ENCODE results near the gene CACNA1D.
A peak's percentile ranks its signal among the peaks of the same experiment; 100 is the strongest.

Gene CACNA1D

DNA sequence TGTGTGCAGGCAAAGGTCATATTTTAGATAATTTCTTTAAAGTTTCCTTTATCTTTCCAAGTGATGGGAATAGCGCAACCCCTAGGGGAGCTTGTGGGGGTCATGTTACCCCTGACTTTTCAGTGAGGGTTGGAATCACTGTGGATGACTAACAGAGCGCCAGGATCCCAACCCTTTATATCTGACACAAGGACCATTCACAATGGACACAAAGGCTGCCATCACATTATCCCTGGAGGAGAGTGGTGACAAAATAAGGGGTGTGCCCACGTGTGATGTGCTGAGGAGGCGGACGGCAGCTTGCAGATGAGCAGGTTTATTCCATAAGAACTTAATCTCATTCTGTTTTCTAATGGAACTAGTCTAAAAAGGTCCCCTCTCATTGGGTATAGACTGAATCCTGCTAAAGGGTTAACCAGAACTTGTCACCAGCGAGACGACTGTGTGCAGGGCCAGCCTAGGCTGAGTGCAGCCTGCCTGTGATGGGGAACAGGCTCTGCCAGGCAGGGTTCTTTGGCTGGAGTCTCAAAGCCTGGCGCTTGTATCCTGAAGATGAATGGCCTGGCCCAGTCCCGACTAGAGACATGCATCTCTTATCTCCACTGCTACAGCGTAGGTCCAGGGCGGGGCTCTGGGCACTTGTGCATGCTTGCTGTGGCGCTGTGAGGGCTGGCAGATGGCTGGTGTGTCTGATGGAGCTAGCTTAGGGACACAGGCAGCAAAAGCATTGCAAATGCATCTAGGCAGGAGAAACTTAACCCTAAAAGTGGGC lies 301.6 kb downstream of the CACNA1D start:
- no peak for DNase-seq

DNA sequence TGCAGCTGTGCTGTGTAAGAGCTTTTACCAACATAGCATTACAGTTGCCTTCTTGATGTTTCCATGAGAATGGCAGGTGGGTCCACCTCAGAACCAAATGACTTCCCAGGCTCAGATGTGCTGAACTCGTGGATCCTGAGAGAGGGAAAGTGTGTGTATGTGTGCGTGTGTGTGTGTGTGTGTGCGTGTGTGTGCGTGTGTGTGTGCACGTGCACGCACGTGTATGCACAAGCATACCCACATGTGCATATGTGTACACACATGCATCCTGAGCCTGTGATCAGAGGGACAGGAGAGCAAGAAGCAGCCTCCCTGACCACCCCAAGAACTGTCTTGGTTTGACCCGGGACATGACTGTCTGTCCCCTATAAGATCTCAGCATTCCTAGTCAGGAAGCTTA lies 303.7 kb downstream of the CACNA1D start:
- no peak for DNase-seq

DNA sequence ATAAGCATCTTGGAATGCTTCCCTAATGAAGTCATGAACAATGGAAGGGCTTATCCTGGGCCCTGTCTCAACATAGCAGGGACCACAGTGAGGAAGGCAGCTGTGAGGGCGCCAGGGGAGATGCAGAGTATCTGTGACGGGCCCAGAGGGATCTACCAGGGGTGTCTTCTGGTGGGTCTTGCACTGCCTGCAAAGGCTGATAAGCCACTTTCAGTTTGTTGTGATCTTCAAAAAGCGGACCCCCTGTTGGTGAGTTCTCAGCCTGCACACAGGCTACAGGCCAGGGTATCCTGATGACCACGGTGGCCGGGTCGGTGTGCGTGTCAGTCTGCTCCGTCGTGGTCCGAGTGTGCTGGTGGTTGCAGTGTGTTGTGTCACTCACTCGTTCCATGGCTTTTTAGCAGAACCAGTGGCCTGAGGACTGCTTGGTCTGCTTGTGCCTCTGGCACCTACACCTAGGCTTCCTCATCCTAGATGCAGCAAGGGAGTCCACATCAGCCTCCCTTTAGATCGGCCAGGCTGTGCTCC lies 305.0 kb downstream of the CACNA1D start:
- no peak for DNase-seq

DNA sequence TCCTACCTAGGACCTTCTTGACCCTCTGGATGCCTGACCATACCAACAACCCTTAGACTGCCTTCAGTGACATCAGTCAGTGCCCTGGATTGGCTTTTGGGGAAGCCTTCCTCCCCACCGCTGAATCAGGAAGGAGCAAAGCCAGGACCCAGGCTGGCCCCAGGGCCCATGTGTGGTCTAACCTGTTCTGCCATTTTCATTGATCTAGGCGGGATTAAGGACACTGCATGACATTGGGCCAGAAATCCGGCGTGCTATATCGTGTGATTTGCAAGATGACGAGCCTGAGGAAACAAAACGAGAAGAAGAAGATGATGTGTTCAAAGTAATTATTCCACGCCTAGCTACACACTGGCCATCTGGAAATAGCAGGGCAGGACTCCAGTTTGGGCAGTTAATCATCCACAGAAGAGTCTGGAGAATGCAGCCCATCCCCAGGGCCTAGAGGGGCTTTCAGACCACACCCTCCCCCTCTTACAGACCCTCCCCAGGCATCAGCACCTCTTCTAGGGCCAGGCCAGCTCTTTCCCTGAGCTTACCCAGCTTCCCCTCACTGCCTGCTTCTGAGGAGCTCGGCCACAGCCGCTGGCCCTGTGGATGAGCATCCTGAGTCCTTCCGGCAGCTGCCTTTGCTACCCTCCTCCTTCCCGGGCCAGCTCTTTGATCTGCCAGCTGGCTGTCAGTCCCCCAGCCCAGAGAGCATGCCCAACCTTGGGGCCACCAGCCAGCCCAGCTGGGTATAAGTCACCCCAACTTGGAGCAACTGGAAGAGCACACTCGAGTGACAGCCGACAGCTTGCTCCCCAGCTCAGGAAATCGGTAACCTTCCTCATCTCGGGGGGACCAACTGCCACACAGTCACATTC lies 305.9 kb downstream of the CACNA1D start:
- no peak for DNase-seq

DNA sequence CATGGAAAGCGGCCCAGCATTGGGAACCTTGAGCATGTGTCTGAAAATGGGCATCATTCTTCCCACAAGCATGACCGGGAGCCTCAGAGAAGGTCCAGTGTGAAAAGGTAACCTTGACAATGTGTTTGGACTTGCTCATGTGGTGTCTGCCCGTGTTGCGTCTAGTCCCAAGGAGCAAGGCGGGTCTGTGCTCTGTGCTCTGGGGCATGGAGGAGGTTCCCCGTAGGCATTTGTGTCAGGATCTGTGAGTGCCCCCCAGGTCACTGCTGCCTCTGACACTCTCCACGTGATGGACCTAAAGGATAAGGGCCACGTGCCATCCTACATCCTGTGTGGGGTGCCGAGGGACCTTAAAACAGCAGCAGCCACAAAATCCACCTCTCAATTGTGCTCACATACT lies 306.9 kb downstream of the CACNA1D start:
- DNase-seq: peak; percentile 6

DNA sequence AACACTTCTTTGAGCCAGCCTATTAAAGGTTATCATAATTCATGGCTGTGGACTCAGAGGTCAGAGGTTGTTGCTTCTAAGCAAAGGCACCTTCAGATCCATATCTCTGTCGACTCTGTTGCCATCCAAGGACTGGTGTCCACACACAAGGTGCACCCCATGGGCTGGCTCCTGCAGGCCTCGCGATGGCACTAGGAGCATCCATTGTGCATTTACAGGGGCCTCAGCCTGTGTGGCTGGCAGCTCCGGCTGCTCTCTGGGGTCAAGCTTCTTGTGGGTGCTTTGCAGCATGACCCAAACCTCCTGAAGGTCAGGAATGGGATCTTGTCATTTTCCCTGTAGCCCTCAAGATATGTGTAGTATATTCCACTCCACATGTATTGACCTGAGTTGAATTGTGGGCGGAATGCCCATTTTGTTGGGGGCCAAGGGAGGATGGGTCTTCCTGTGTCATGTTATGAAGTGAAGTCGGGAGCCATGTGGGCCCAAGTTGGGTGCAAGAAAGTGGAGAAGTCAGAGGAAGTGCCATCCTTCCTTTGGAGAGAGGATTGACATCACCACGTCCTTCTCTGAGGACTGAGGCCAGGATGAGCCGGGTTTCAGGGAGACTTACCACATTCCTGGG lies 308.0 kb downstream of the CACNA1D start:
- DNase-seq: peak; percentile 1

DNA sequence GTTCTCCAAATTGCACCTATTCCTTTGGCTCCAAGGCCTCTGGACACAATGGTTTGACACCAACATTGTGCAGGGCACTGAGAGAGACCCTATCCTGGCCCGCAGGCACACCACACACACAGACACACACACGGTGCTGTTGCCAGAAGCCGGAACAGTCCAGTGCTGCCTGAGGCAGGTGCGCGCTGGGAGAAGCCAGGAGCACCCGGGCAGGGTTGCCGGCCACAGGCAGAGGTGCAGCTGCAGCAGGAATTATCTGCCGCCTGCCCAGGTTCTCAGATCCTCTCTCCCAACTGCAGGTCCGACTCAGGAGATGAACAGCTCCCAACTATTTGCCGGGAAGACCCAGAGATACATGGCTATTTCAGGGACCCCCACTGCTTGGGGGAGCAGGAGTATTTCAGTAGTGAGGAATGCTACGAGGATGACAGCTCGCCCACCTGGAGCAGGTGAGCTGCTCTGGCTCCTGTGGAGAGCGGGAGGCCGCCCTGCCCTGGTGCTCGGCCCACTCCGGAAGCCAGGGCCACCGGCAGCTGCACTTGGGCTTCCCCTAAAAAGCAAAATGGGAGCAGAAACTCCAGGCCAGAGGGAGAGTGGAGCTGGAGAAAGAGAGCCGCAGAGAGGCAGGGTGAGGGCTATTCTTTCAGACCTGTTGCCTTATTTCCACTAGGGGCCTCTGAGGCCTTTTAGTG lies 308.9 kb downstream of the CACNA1D start:
- DNase-seq: peak; percentile 9

DNA sequence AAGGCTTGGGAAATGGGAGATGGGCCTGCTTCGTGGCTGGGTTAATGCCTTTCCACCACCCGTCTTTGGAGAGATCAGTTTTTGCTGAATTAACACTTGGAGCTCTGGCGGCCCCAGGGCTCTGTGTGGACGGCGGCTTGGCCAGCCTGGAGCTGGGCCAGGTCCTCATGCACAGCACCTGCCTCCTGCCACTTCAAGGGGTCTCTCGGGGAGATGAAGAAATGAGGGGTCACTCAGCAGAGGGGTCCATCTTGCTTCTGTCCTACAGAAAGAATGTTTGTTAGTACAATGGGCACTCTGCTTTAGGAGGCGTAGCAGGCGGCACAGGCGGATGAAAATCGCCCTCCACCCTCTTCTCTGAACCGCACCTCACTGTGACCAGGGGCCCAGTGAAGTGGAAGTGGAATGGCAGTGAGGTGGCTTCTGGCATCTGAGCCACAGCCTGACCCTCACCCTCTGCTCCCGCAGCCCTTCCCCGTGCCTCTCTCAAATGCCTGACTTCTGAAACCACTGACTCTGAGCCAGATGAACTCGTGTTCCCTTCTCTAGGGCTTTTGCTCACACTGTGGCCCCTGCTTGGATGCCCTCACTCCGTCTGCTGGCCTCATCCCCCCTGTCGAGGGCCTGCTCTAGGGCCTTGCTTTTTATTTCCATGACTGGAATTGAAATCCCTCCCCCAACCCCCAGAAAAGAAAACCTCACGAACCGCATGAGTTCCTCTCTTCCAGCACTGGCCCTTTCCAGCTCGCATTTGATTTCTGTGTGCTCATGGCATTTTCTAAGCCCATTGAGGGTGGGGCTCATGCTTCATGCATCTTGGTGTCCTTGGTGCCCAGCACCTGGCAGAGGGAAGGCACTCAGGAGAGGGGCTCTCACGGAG lies 309.6 kb downstream of the CACNA1D start:
- no peak for DNase-seq

DNA sequence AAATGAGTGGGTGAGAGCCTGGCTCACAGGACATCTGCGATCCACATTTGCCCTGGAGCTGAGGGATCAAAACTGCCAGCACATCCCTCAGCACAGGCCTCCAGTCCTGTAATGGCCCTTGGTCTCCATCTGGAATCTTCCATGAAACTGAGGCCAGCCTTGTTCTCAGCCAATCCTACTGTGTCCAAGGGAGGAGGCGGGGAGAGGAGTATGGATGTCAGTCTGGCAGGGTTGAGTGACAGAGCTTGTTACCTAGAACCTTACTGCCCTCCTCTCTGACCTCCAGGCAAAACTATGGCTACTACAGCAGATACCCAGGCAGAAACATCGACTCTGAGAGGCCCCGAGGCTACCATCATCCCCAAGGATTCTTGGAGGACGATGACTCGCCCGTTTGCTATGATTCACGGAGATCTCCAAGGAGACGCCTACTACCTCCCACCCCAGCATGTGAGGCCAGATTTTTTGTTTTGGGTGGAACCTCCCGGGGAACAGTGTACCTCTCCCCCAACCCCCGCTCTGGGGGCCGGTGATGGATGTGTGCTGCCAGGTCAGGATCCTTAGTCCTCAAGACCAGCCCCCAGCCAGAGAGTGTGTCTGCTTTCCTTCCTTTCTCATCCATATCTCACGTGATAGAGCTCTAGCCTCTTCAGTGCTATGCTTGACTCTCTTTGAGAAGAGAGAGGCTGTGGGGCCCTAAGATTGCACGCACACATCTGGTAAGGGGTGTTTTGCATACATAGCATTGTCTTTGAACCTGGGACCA lies 310.5 kb downstream of the CACNA1D start:
- DNase-seq: no peak

DNA sequence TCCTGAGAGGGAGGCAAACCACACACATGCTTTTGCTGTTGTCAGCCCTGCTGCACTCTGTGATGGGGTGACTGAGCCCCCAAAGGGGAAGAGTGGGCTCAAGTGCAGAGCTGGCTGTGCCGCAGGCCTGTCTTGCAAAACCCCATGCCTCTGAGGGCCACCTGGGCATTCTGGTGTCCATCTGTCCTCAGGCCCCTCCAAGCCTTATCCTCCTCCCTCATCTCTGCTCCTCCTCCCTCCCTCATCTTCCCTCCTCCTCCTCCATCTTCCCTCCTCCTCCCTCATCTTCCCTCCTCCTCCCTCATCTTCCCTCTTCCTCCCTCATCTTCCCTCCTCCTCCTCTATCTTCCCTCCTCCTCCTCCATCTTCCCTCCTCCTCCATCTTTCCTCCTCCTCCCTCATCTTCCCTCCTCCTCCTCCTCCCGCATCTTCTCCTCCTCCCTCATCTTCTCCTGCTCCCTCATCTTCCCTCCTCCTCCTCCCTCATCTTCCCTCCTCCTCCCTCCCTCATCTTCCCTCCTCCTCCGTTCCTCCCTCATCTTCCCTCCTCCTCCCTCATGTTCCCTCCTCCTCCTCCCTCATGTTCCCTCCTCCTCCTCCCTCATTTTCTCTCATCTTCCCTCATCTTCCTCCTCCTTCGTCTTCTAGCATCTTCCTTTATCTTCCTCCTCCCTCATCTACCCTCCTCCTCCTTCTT lies 311.2 kb downstream of the CACNA1D start:
- no peak for DNase-seq

DNA sequence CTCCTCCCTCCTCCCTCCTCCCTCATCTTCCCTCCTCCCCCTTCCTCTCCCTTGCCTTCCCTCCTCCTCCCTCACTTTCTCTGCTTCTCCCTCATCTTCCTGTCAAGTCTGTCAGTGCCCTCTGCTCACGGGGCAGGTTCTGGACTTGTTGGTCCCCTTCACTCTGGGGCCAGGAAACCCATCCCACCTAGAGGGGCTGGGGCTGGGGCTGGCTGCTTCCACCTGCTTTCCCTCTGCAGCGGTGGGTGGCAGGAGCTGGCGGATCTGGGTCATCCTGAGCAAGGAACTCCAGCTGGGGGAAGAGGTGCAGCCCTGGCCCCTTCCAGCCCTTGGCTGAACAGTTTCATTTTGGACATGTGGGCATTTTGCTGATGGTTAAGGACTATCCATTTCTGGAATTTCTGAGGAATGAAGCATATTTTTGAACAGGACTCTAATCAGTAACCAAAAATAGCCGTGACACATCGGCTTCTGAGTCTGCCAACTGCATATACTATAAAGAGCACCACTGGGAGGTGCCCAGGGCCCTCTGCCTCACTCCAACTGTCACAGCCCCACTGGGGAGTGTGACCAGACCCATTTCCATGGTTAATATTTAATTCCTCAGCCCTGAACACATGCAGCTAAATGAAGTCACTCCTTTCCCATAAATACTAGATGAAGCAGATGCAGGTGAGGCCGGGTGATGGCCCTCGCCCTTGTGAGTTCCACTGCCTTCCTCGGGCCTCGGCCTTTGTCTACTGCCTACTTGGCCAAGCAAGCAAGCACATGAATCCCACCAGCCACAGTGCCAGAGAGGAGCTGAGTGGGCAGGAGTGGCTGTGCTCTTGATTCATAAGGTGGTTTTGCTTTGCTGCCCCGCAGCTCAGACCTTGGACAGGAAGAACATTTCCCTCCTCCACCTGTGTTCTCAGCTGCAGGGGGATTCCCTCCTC lies 312.0 kb downstream of the CACNA1D start:
- DNase-seq: no peak

DNA sequence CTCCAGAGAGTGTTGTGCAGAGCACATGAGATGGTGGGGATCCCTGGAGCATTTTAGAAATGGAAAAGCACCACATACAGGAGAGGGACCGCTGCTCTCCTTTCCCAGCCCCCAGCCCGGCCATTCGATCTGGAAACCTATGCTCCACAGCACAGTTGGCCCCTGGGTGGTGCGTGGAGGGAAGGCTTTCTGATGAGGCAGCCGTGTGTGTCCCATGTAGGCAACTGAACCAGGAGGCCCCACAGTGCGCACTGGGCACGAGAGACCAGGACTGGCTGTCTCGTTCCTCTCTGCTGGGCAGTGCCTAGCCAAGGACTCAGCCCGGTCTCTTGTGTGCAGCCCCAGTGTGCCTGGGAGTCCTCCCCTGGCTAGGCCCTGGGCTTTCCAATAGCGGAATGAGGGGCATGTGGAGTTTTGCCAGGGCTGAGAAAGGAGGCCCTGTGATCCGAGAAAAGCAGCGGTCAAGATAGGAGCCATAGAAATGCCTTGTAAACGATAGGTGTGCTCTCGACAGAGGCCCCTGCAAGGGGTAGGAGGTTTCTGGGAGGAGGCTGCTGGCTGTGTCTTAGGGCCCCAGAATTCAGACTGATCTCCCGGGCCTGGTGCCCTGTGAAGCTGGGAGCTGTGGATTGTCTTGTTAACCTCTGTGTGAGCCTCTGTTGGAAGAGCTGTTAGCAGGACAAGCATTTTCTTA lies 312.9 kb downstream of the CACNA1D start:
- DNase-seq: no peak

DNA sequence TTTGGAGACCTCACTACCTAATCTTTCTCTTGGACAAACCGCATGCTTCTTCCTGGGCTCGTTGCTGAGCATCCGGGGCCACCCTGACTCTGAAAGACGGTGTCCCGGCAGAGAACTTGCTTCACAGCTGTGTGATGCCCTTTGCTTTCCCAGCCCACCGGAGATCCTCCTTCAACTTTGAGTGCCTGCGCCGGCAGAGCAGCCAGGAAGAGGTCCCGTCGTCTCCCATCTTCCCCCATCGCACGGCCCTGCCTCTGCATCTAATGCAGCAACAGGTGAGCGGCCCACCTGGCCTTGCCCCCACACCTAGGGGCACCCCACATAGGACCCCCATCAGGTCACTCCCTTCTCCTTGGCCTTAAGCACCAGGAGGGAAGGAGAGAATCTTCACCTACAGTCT lies 314.1 kb downstream of the CACNA1D start:
- DNase-seq: no peak

DNA sequence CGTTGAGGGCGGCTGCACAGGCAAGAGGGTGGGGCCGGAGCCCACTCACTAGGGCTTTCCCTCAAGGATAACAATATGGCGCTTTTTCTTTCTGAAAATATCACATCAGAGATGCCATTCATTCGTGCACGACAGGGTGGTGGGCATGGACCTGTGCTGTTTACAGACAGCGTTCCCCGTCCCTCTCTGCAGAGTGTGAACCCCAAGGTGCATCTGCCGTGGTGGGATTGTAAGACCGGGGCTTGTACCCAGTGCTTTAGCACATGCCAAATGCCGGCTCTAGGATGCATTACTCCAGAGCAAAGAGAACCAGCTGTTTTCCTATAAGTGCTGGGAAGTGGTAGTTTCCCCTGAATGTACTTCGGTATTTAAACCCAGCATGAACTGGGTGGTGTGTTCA lies 314.9 kb downstream of the CACNA1D start:
- no peak for DNase-seq

DNA sequence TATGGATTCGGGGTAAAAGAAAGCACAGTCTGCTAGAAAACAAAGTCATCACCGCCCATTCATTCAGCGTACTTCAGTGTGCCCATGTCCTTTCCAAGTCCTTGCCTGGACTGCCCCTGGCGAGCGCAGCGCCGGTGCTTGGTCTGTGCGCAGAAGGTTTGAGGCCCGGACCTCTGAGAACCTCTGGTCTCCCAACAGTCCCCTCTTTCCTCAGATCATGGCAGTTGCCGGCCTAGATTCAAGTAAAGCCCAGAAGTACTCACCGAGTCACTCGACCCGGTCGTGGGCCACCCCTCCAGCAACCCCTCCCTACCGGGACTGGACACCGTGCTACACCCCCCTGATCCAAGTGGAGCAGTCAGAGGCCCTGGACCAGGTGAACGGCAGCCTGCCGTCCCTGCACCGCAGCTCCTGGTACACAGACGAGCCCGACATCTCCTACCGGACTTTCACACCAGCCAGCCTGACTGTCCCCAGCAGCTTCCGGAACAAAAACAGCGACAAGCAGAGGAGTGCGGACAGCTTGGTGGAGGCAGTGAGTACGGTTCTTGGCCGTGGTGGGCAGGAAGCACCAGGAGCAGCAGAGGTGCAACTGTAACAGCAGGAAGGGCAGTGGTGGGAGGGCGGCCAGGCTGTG lies 315.5 kb downstream of the CACNA1D start:
- no peak for DNase-seq

DNA sequence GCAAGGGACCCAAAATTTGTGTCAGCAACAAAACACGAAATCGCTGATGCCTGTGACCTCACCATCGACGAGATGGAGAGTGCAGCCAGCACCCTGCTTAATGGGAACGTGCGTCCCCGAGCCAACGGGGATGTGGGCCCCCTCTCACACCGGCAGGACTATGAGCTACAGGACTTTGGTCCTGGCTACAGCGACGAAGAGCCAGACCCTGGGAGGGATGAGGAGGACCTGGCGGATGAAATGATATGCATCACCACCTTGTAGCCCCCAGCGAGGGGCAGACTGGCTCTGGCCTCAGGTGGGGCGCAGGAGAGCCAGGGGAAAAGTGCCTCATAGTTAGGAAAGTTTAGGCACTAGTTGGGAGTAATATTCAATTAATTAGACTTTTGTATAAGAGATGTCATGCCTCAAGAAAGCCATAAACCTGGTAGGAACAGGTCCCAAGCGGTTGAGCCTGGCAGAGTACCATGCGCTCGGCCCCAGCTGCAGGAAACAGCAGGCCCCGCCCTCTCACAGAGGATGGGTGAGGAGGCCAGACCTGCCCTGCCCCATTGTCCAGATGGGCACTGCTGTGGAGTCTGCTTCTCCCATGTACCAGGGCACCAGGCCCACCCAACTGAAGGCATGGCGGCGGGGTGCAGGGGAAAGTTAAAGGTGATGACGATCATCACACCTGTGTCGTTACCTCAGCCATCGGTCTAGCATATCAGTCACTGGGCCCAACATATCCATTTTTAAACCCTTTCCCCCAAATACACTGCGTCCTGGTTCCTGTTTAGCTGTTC lies 316.9 kb downstream of the CACNA1D start:
- DNase-seq: no peak

DNA sequence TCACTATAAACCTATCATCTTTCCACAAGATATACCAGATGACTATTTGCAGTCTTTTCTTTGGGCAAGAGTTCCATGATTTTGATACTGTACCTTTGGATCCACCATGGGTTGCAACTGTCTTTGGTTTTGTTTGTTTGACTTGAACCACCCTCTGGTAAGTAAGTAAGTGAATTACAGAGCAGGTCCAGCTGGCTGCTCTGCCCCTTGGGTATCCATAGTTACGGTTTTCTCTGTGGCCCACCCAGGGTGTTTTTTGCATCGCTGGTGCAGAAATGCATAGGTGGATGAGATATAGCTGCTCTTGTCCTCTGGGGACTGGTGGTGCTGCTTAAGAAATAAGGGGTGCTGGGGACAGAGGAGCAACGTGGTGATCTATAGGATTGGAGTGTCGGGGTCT lies 318.0 kb downstream of the CACNA1D start:
- DNase-seq: no peak
